HuH-7.5 (cell line): ENCODE results near the gene TCEAL8.

Experiments
- DNase-seq: peaks from one replicate; pipeline ENCODE4 v3.0.0; 2011; ENCODE audit warnings: low spot score

The TCEAL8 gene

GRCh38 chrX:103214870-103215424, 40.0 kb downstream of the TCEAL8 start, which contains the start of gene BEX4:
BEX4 (plus strand) TSS chrX:103215108; CDS start chrX:103216154, 1,046 bp downstream.
- peak; percentile 62 for DNase-seq

DNA sequence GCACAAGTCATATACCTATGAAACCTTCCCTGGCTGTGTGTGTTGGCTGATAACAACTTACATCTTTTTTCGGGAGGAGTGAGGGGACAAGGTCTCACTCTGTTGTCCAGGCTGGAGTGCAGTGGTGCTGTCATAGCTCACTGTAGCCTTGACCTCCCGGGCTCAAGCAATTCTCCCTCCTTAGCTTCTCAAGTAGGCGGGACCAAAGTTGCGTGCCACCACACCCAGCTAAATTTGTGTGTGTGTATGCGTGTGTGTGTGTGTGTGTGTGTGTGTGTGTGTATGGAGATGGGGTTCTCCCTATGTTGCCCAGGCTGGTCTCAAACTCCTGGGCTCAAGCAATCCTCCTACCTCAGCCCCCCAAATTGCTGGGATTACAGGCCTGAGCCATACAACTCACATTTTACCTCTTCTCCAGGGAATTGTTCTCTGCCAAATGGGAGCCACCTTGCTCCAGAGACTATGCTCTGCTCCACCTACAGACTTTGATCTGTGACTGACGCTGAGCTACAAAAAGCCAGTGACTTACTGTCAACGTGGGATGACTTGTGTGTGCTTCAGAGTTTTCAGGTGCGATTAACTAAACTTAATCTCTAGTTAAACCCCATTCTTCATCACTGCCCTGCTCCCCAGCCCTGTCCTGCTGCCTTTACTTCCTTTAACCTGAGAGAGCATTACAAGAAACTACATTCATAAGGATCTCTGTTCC, 42.1 kb downstream of the TCEAL8 start:
- DNase-seq: no peak

- peak; percentile 20 for DNase-seq
These were observed 43.8 kb downstream of the TCEAL8 start for GRCh38 chrX:103211012-103211715.

DNA sequence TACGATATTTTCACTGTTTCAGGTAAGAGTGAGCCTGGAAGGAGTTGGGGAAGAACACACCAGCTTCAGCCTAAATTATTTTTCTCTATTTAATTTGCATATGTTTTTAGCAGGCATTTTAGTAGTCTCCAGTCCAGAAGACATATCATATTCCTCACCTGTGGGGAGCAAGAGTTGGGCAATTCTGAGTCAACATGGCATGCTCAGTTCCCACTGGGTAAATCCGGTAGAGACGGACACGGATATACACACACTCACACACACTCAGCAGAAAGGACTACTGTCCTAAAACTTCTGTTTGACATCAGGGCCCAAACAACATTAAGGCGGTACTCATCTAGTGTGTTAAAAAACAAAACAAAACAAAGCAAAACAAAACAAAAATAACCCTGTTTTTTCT, 44.9 kb downstream of the TCEAL8 start:
- DNase-seq: no peak
